Measurements from ENCODE around the gene SUPT5H. TPM values are rescaled to one million over a fixed set of nuclear protein-coding genes. Genes with fewer than 3 reads are reported as not detected.

SUPT5H gene
- total RNA-seq = 79.9 TPM
- long read RNA-seq, transcript SUPT5H-218 (2 exons, 718 nt) = major isoform, 52 of 85 reads
- long read RNA-seq, partial matches to known transcripts = 26 of 85 reads
- long read RNA-seq, other reads (novel, unspliced or antisense) = 7 of 85 reads

DNA sequence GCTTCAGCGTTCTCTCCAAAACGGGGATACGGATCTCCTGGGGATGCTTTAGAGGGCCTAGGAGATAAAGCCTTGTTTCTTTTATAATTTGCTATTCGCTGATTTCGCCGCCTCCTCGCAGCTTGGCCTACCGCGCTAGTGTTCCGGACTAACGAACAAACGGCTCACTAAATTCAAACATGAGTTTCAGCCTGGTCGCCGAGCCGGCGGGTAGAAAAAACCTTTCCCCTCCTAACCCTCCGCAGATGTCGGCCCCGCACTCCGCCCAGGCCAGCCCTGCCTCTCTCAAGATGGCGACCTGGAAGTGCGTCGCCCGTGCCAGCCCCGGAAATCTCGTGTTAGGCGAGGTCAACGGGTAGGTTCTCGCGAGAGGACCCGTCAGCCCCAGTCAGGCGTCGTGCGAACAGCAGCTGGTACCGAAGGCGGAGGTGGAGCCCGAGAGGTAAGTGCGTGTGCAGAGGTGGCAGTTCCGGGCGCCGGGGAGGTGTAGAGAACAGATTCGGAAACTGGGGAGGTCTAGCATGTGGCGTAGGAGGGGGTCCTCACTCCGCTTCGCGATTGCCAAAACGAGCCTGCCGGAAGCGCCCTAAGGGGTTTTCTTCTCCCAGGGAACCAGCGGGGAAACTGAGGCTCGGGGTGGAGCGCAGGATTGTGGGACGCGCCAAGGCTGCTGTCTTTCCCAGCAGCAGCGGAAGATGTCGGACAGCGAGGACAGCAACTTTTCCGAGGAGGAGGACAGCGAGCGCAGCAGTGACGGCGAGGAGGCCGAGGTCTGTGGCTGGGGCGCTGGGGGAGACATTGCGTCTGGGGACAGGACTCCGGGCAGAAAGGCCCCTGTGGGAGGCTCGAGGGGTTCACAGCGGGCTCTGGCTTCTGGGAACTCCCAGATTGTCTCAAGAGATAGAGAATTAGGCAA is at the start of gene SUPT5H:
TSS of gene SUPT5H (plus strand) at position 387 of the 916 bp plus-strand sequence. CDS start at position 696, 309 bp downstream.
- peak; percentile 98 for DNase-seq (ENCODE audit: low spot score)
- intact Hi-C loops (cut with DNase I) = loop anchor here (5.0 to 10.0 kb wide), 2 partner anchors 37 to 89 kb away; partner anchors contain the start of genes EID2B and TIMM50

DNA sequence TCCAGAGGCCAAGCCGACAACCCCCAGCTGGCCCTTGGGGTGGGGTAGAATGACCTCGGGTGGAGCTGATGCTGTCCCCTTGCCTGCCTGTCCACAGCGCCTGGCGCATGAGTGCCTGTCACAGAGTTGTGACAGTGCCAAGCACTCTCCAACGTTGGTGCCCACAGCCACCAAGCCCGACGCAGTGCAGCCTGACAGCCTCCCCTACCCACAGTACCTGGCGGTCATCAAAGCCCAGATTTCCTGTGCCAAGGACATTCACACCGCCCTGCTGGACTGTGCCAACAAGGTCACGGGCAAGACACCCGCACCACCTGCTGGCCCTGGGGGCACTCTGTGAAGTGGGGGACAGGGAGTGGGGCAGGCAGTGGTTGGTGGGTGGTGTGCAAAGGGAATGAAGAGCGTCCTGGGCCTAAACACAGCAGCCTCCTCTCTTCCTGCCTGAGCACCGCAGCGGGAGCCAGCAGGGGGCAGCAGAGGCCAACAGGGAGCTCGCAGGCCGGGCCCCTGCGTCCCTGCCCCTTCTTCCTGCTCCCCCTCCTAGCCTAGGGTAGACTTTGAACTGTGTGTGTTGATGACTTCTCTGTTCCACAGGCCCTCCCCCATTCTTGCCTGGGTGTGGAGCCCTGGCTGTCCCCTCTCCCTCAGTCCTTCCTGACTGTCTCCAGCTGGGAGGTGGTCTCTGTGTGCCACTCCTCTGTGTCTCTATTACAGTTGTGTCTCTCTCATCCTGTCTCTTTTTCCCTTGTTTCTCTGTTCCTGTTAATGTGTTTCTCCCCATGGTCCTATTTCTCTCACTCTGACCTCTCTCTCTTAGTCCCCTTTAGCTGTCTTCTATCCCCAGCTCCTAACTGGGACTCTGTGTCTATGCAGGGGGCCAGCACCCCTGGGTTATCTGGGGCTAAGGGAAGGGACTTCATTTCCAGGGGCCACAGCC is 47.8 kb upstream of the SUPT5H start:
- intact Hi-C loops (cut with DNase I) = loop anchor here (2.0 to 5.0 kb wide), 2 partner anchors 13 to 135 kb away; partner anchors contain the start of gene EID2B
- DNase-seq (ENCODE audit: low spot score) = peak; percentile 95

DNA sequence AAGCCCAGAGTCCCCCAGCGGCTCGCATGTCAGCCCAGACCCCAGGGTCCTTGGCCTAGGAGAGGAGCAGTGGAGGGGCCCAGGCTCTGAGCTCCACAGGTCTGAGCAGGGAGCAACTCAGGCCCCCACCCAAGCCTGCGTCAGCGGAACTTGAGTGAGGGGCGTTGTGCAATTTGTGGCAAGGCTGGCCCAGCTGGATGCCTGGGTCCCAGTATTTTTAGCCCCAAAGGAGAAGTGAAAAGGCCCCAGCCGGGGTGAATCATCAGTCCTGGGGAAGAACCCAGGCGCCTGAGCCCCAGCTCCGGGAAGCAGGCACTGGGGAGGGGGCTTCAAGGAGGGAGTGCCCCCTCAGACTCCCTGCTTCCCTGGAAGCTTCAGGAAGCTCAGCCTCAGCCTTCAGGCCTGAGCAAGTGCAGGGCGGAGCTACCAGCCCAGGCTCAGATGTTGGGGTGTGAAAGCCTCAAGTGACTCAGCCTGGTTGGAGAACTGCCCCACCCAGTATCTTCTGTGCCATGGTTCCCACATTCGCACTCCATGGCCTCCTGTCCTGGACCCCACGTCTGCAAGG is 47.0 kb upstream of the SUPT5H start:
- peak; percentile 96 for DNase-seq (ENCODE audit: low spot score)
- intact Hi-C loops (cut with DNase I) = loop anchor here (5.0 kb wide), 1 partner anchor 134 kb away; the partner anchor contains the start of gene EID2B

DNA sequence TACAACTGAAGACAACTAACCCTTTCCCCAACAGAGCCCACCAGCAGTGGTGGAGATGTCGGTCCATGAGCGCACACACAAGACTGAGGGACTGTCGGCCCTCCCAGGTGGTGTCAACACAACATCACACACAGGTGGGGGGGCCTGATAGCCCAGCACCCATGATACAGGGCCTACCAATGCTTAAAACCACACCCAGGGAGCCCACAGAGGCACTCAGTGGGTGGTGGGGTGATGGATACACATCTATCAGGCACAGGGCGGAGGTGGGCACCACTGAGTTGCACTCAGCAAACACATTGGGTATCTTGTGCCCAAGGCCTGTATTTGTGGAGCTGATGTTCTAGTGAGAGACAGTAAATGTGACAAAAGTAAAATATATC is 45.7 kb upstream of the SUPT5H start:
- DNase-seq (ENCODE audit: low spot score) = no peak
- intact Hi-C loops (cut with DNase I) = loop anchor here (5.0 kb wide), 1 partner anchor 133 kb away; the partner anchor contains the start of gene EID2B

DNA sequence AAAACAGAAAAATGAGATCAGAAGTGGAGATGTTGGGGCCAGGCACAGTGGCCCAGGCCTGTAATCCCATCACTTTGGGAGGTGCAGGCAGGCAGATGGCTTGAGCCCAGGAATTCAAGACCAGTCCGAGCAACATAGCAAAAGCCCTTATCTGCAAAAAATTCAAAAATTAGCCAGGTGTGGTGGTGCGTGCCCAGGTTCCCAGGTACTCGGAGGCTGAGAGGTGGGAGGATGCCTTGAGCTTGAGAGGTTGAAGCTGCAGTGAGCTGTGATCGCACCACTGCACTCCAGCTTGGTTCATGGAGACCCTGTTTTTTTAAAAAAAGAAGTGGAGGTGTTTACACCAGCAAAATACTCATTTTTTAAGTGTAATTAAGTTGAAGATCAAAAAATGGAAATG is 45.3 kb upstream of the SUPT5H start:
- DNase-seq (ENCODE audit: low spot score) = no peak
- intact Hi-C loops (cut with DNase I) = no loop called here

DNA sequence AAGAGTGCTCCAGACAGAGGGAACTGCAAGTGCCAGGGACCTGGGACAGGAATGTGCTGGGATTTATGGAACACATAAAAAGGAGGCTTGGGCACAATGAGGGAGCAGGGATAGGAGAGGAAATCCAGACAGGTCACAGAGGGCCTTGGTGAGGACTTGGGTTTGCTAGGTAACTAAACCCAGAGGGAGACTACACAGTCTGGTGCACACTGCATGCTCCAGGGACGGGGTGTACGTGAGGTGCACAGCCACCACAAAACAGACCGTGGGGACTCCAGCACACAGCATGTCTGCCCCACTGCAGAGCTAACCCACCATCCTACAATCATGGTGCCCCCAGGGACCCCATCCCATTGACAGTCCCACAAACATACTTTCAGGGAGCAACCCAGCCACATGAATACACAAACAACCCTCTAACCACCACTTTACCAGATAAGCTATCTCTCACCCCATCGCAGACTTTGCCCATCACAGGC is 44.3 kb upstream of the SUPT5H start:
- no peak for DNase-seq (ENCODE audit: low spot score)
- intact Hi-C loops (cut with DNase I) = no loop called here

DNA sequence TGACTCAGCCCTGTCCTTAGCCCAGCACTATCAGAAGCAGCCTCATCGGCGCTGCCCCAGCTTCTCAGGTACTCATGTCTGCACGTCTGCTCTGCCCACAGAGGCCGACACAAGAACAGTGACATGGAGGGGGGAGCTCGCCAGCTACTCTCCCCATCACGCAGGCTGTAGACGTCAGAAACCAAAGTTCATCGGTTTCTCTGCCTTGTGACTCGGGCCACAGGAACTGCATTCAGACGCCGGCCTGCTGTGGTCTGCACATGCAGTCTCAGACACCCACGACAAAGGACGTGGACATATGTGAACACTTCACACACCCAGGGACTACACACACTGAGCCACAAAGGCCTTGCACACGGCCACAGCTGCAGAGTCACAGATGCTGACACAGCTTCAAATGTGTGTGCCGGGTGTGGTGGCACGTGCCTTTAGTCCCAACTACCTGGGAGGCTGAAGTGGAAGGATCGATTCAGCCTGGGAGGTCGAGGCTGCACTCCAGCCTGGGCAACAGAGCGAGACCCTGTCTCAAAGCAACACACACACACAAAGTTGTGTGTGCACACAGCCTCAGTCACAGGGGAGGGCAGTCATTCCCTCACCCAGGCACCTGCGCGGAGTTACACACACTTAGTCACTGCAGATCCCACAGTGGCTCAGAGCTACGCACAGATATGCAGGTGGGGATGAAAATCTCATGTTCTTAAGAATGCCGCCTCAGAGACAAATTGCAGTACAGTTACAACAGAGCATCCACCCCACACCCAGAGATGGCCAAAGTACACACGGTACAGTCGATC is 43.6 kb upstream of the SUPT5H start:
- no peak for DNase-seq (ENCODE audit: low spot score)
- intact Hi-C loops (cut with DNase I) = loop anchor here (1.0 kb wide), 1 partner anchor 10 kb away; no protein-coding TSS in a partner anchor

DNA sequence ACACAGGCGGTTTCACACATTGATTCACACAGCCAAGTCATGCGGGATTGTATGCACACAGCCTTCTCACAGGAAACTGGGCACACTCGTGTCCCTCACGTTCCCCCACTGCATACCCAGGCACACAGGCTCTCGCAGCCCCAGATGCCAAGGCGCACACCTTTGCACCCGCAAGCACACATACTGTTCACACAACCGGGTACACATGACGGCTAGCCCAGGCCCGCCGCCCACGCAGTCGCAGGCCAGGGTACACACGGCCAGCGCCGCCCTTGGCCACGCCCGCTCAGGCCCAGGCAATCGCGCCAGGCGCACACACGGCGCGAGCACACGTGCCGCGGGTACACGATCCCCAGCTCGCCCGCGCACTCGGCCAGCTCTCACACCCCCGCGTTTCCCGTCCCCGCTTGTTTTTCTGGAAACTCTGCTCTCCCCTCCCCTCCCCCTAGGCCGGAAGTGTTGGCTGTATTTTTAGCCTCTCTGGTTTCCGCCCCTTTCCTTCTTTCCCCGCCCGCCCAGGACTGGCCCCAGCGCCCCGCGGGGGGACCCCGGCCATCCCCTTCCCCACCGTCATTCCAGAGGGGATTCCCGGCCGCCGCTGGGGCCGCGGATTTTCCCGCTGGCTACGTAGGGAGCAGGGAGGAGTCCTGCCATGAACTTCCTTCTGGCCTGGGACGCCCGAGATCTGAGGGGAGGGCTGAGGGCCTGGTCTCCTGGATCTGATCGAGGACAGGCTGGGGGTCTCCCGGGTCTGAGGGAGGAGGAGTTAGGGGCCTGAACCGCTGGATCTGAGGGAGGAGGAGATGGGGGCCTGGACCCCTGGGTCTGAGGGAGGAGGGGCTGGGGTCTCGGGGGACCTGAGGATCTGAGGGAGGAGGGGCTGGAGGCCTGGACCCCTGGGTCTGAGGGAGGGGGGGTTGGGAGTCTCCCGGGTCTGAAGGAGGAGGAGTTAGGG is 42.8 kb upstream of the SUPT5H start:
- intact Hi-C loops (cut with DNase I) = loop anchor here (1.0 kb wide), 1 partner anchor 9 kb away; no protein-coding TSS in a partner anchor
- peak; percentile 97 for DNase-seq (ENCODE audit: low spot score)

DNA sequence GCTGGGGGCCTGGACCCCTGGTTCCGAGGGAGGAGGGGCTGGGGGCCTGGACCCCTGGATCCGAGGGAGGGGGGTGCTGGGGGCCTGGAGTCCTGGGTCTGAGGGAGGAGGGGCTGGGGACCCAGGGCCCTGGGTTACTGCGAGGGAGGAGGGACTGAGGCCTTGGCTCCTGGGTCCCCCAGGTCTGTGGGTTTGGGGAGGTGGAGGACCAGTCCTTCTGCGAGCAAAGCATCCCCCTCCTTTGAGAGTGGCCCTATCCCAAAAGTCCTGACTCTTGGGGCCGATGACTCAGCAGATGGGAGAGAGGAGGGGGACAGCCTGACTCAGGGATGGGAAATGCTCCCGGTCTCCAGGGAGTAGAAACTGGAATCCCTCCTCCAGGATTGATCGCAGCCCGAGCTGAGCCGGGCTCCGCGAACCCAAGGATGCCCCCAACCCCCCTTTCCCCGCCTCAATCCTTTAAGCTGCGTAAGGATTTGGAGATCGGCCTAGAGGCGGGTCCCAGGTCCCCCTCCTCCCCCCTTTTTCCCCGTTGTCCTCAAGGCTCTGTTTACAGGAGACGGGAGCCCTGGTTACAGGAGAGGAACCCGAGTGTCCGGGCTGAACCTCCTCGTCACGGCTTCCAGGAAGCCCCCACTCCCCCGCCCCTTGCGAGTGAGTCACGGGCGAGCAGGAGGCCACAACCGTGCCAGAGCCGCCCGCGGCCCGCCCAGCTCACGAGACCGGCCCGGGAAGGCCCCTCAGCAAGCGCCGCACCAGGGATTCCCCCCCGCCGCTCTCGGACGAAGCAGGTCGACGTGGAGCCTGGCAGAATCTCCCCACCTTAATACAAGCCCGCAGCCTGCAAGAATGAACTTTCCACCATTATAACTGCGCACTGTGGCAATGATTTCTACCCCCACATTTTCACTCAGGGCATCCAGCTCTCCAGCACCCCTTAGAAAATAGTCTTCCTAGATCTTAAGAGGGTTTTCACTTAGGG is 41.8 kb upstream of the SUPT5H start:
- intact Hi-C loops (cut with DNase I) = no loop called here
- DNase-seq (ENCODE audit: low spot score) = peak; percentile 99

DNA sequence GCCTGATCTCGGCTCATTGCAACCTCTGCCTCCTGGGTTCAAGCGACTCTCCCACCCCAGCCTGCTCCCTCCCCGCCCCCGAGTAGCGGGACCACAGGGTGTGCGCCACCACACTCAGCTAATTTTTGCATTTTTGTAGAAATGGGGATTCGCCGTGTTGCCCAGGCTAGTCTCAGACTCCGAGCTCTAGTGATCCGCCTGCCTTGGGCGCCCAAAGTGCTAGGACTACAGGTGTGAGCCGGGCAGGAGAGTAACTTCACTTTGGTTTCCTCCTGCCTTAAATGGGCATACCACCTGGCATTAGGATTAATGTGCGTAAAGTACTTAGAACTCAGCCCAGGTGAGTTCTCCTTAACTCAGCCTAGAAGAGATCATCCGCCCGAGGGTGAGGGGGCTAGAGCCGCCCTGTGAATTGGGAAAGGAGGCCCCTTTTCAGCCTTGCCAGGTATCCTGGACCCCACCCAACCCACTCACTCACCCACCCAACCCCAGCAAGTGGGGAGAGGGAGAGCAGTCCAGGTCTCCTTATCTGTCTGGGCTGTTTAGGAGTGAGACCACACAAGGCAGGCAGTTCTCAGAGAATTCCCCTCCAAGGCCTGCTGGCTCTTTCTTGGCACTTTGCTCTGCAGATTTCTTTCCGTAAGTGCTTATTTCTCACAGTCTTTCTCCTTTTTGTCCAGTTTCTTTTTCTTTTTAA is 40.0 kb upstream of the SUPT5H start:
- DNase-seq (ENCODE audit: low spot score) = no peak
- intact Hi-C loops (cut with DNase I) = no loop called here

DNA sequence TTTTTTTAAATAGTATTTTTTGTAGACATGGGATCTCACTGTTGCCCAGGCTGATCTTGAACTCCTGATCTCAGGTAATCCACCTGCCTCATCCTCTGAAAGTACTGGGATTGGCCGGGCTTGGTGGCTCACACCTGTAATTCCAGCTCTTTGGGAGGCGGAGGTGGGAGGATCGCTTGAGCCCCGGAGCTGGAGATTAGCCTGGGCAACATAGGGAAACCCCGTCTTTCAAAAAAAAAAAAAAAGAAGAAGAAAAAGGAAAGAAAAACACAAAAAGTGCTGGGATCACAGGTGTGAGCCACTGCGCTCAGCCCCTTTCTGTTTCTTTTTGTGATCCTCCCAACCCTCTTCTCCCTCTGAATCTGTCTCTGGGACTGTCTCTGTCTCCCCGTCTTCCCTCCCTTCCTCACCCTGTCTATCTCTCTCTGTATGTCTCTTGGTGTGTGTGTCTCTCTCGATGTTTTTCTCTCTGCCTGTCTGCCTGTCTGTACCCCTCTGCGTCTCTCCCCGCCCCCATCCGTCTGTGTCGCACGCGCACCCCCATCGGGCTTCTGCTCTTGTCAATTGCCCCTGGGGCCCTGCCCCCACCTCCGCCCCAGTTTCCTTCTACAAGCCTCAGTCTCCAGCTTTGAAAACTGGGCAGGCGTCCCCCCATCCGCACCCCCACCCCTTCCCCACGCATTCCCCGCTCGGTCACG is 39.3 kb upstream of the SUPT5H start:
- no peak for DNase-seq (ENCODE audit: low spot score)
- intact Hi-C loops (cut with DNase I) = no loop called here

DNA sequence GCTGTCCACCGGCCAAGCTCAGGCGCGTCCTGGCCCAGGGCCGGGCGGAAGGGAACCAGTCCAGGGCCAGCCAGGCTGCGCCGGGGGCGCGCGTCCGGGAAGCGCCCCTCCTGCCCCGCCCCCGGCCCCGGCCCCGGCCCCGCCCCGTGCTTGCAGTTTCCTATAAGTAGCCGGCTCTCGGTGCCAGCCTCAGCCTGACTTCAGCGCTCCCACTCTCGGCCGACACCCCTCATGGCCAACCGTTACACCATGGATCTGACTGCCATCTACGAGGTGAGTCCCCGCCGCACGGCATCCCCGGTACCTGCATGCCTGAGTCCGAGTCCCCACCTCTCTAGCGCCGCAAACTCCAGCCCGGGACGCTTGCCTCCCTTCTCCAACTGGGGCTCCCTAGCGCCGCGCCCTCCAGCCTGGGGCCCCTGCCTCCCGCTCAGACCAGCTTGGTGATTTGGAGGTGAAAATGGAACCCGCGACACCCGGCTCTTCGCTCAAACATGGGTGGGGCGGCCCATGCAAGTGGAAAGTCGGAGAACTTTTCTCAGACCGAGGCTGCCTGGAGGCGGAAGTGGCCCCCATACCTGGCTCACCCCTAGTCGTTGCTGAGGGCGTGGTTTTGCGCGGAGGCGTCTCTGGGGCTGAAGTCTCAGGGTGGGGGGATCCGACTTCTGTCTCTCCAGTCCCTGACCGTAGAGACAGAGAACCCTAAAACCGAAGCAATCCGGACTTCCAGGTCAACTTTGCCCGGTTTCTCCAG is 38.5 kb upstream of the SUPT5H start, which contains the start of gene ZFP36:
TSS of gene ZFP36 (plus strand) at position 192 of the 754 bp plus-strand sequence. CDS start at position 250, 58 bp downstream.
- intact Hi-C loops (cut with DNase I) = no loop called here
- peak; percentile 97 for DNase-seq (ENCODE audit: low spot score)

DNA sequence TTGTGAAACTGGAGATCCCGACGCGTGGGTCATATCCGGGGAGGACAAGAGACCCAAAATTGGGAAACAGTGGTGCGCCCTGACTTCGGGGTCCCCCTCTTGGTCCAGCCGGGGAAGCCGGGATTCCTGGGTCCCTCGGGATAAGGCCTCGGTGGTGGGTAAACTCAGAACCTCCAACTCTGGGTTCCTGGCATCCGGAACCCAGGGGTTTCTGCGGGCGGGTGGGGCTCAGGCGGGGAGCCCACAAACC is 38.0 kb upstream of the SUPT5H start:
- DNase-seq (ENCODE audit: low spot score) = no peak

DNA sequence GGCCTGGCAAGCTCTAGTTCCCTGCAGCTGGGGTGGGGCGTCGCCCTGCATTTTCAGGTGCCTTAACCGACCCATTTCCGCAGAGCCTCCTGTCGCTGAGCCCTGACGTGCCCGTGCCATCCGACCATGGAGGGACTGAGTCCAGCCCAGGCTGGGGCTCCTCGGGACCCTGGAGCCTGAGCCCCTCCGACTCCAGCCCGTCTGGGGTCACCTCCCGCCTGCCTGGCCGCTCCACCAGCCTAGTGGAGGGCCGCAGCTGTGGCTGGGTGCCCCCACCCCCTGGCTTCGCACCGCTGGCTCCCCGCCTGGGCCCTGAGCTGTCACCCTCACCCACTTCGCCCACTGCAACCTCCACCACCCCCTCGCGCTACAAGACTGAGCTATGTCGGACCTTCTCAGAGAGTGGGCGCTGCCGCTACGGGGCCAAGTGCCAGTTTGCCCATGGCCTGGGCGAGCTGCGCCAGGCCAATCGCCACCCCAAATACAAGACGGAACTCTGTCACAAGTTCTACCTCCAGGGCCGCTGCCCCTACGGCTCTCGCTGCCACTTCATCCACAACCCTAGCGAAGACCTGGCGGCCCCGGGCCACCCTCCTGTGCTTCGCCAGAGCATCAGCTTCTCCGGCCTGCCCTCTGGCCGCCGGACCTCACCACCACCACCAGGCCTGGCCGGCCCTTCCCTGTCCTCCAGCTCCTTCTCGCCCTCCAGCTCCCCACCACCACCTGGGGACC is 37.6 kb upstream of the SUPT5H start:
- intact Hi-C loops (cut with DNase I) = no loop called here
- DNase-seq (ENCODE audit: low spot score) = peak; percentile 83

More for the DNA sequence above, 38.0 kb upstream of the SUPT5H start:
- intact Hi-C loops (cut with DNase I) = no loop called here

Measured in cardiac septum (tissue), 1 donor.